IPS DF 6.9 (cell line): ENCODE measurements around the gene XPR1.

ENCODE experiments used
- DNase-seq: peaks from one replicate; pipeline ENCODE4 v3.0.0-alpha.2; 2013; ENCODE audit warnings: low read depth, low spot score
- H3K27ac ChIP-seq: one replicate; pipeline ENCODE4 v1.5.1; 2013; ENCODE audit warnings: low read length, control low read depth
- H3K27me3 ChIP-seq: 2 replicates; pipeline ENCODE4 v1.6.1; 2013; ENCODE audit warnings: mild to moderate bottlenecking, low read length; ENCODE audit not compliant: control insufficient read depth, insufficient read depth
- H3K36me3 ChIP-seq: 2 replicates; pipeline ENCODE4 v1.6.1; 2013; ENCODE audit warnings: low read length; ENCODE audit not compliant: control insufficient read depth, insufficient read depth
- H3K4me1 ChIP-seq: 2 replicates; pipeline ENCODE4 v1.6.1; 2013; ENCODE audit warnings: low read length; ENCODE audit not compliant: control insufficient read depth, insufficient read depth
- H3K4me3 ChIP-seq: 2 replicates; pipeline ENCODE4 v1.5.1; 2013; ENCODE audit warnings: mild to moderate bottlenecking, low read length
- H3K9me3 ChIP-seq: 2 replicates; pipeline ENCODE4 v1.6.1; 2013; ENCODE audit warnings: low read length, inconsistent platforms; ENCODE audit not compliant: control insufficient read depth, insufficient read depth
- WGBS: extraction: QIAGEN DNeasy Blood & Tissue Kit; methylation state at CpG from one replicate; pipeline ENCODE4 v1.1.7; 2013; ENCODE audit warnings: mixed read lengths, missing lambda C conversion rate; ENCODE audit not compliant: insufficient read length, insufficient coverage; 5-methylcytosine and 5-hydroxymethylcytosine counted together

XPR1 gene

DNA sequence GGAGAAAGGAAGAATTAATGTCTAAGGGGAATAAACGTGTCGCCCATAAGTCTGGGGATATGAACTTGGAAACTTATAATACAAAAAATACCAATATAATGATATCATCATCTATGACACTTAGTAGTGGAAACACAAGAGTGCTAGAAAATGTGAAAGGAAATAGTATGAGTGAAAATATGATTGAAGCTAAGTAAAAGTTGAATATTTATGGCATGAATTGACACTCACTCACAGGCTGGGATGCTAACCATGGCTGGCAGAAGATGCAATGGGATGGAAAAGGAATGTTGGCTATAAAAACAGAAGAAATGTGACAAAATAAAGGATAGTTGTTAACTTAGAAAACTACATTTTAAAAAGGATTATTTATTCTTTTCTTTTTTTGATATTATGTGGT, 120.1 kb downstream of the XPR1 start:
- Histone ChIP-seq H3K27me3 (no peaks in the 10 kb centered on the region), H3K27ac (no peak overlapping the region), H3K9me3 (no peaks in the 10 kb centered on the region), H3K36me3 (no peaks in the 10 kb centered on the region), H3K4me1 (no peaks in the 10 kb centered on the region), H3K4me3 (no peak overlapping the region)
- DNase-seq = no peak
- no CpG with 5 or more reads among the region's 2 CpGs for WGBS

DNA sequence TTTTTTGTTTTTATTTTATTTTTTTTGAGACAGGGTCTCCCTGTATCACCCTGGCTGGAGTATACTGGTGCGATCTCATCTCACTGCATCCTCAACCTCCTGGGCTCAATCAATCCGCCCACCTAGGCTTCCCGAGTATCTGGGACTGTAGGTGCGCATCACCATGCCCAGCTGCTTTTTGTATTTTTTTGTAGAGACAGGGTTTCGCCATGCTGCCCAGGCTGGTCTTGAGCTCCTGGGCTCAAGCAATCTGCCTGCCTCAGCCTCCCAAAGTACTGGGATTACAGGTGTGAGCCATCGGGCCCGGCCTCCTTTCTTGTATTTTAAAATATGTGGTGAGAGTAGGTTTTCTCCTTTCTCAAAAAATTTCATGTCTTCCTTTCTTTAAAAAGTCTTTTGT, 122.6 kb downstream of the XPR1 start:
- WGBS = no CpG with 5 or more reads among the region's 7 CpGs
- Histone ChIP-seq H3K4me3 (no peak overlapping the region), H3K36me3 (no peaks in the 10 kb centered on the region), H3K27me3 (no peaks in the 10 kb centered on the region), H3K27ac (no peak overlapping the region), H3K4me1 (no peaks in the 10 kb centered on the region), H3K9me3 (no peaks in the 10 kb centered on the region)
- no peak for DNase-seq

DNA sequence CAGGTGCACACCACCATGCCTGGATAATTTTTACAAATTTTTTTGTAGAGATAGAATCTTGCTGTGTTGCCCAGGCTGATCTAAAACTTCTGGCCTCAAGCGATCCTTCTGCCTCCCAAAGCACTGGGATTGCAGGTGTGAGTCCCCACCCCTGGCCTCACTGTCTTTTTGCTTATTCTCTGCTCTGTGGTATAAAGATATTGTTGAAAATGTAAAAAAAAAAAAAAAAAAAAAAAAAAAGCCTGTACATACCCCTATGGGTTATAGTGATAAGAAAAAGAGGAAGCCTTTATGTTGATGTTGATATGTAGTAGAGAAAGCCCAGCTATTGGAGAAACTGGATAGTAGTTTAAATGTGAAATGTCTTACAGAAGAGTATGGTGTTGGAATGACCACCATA, 125.8 kb downstream of the XPR1 start:
- DNase-seq = no peak
- no peak overlapping the region for H3K4me3 ChIP-seq
- no CpG with 5 or more reads among the region's 1 CpG for WGBS
- no peak overlapping the region for H3K27ac ChIP-seq
- no peaks in the 10 kb centered on the region for H3K4me1 ChIP-seq
- H3K9me3 ChIP-seq = no peaks in the 10 kb centered on the region
- no peaks in the 10 kb centered on the region for H3K27me3 ChIP-seq
- H3K36me3 ChIP-seq = no peaks in the 10 kb centered on the region

DNA sequence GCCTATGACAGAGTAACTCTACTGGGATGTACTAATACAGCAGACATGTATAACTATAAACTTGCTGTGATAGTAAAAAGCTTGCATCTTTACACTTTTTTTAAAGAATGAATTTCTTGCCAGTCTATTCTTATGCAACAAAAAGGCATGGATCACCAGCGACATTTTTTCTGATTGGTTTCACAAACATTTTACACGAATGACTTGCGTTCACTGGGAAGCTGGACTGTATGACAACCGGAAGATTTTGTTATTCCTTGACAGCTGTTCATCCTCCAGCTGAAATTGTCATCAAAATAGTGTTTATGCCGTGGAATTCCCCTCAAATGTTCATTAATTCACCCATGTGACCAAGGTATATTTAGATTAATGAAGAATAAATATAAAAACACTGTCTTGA, 131.0 kb downstream of the XPR1 start:
- no peaks in the 10 kb centered on the region for H3K9me3 ChIP-seq

GRCh38 chr1:180765151-180765550, 133.3 kb downstream of the XPR1 start:
- Histone ChIP-seq H3K27ac (no peak overlapping the region), H3K36me3 (no peaks in the 10 kb centered on the region), H3K27me3 (no peaks in the 10 kb centered on the region), H3K4me3 (no peak overlapping the region), H3K4me1 (no peaks in the 10 kb centered on the region), H3K9me3 (no peaks in the 10 kb centered on the region)
- WGBS = no CpG with 5 or more reads among the region's 2 CpGs
- DNase-seq = no peak

More for the DNA sequence above, 131.0 kb downstream of the XPR1 start:
- H3K27me3 ChIP-seq = no peaks in the 10 kb centered on the region
- DNase-seq = no peak
- WGBS = no CpG with 5 or more reads among the region's 5 CpGs
- no peak overlapping the region for H3K27ac ChIP-seq
- no peak overlapping the region for H3K4me3 ChIP-seq
- H3K4me1 ChIP-seq = no peaks in the 10 kb centered on the region
- no peaks in the 10 kb centered on the region for H3K36me3 ChIP-seq

GRCh38 chr1:180769889-180770288, 138.1 kb downstream of the XPR1 start:
- Histone ChIP-seq H3K9me3 (no peaks in the 10 kb centered on the region), H3K27ac (no peak overlapping the region), H3K36me3 (no peaks in the 10 kb centered on the region), H3K27me3 (no peaks in the 10 kb centered on the region), H3K4me3 (no peak overlapping the region), H3K4me1 (no peaks in the 10 kb centered on the region)
- DNase-seq = no peak

DNA sequence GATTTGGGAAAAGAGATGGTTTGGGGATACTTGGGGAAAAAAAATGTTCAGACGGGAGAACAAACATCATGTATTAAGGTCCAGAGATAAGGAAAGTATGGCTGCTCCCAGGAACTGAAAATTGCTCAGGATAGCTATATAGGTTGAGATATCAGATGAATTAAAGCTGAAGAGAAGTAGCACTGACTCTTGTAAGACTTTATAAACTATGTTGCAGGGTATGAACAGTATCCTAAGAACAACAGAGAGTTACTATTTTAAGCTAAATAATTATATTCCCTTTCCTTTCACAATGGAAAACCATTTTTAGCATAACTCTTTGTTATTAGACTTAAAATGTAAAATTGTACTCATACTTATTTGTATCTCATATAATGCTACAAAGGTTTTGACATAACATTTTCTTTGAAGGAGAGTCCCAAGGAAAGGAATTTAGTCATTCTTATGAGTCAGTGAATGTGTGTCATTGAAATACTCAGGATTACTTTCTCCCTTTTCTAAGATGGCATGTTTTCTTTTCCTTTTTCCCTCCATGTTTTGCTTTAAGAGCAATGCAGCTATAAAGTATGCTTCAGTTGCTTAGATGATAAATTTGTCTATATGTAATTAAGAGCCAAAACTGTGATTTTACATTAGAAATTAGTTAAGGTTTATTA, 141.5 kb downstream of the XPR1 start:
- Histone ChIP-seq H3K27me3 (no peaks in the 10 kb centered on the region), H3K9me3 (no peaks in the 10 kb centered on the region), H3K27ac (no peak overlapping the region), H3K36me3 (no peaks in the 10 kb centered on the region), H3K4me1 (no peaks in the 10 kb centered on the region), H3K4me3 (no peak overlapping the region)
- no peak for DNase-seq
- 100% methylated on average over 1 of the region's 1 CpG for WGBS

DNA sequence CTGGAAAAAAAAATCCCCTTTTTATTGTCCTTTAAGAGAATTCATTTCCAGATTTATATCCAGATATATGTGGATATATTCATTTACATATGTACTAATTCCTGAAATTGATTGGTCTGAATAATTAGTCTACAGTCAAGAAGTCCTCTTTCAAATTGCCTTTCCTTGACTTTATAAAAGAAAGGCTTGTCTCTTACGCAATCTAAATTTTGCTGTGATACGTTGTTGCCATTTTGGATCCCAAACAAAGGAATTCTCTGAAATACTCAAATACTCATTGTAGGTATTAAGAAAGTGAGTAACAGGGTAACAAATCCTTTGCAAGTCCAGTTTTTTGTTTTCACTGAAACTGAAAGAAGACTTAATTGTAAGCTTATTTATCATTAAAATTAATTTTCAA, 144.0 kb downstream of the XPR1 start:
- no peak overlapping the region for H3K4me3 ChIP-seq
- DNase-seq = no peak
- H3K9me3 ChIP-seq = no peaks in the 10 kb centered on the region
- WGBS = no CpG with 5 or more reads among the region's 2 CpGs
- no peak overlapping the region for H3K27ac ChIP-seq
- no peaks in the 10 kb centered on the region for H3K36me3 ChIP-seq
- no peaks in the 10 kb centered on the region for H3K27me3 ChIP-seq
- H3K4me1 ChIP-seq = no peaks in the 10 kb centered on the region

- H3K9me3 ChIP-seq = no peaks in the 10 kb centered on the region
- no peaks in the 10 kb centered on the region for H3K27me3 ChIP-seq
- no peaks in the 10 kb centered on the region for H3K4me1 ChIP-seq
- no peaks in the 10 kb centered on the region for H3K36me3 ChIP-seq
- no CpG with 5 or more reads among the region's 4 CpGs for WGBS
- H3K27ac ChIP-seq = no peak overlapping the region
- DNase-seq = no peak
- H3K4me3 ChIP-seq = no peak overlapping the region
Observed at GRCh38 chr1:180777072-180777689, 145.4 kb downstream of the XPR1 start.

- Histone ChIP-seq H3K36me3 (no peaks in the 10 kb centered on the region), H3K4me1 (no peaks in the 10 kb centered on the region), H3K27me3 (no peaks in the 10 kb centered on the region), H3K9me3 (no peaks in the 10 kb centered on the region), H3K27ac (no peak overlapping the region), H3K4me3 (no peak overlapping the region)
- no peak for DNase-seq
- no CpG with 5 or more reads among the region's 1 CpG for WGBS
Observed at GRCh38 chr1:180778782-180779398, 147.1 kb downstream of the XPR1 start.

DNA sequence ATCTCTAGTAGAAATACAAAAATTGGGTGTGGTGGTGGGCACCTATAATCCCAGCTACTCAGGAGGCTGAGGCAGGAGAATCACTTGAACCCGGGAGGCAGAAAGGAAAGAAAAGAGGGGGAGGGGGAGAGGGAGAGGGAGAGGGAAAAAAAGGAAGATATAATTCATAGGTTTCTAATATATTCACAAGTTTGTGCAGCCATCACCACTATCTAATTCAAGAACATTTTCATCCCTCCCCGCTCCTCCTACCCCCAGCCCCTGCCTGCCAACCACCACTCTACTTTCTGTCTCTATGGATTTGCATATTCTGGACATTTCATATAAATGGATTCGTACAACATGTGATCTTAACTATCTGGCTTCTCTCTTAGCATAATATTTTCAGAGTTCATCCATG, 147.8 kb downstream of the XPR1 start:
- no peaks in the 10 kb centered on the region for H3K4me1 ChIP-seq
- no peaks in the 10 kb centered on the region for H3K9me3 ChIP-seq
- no peak overlapping the region for H3K4me3 ChIP-seq
- no CpG with 5 or more reads among the region's 3 CpGs for WGBS
- DNase-seq = no peak
- H3K27ac ChIP-seq = no peak overlapping the region
- no peaks in the 10 kb centered on the region for H3K36me3 ChIP-seq
- no peaks in the 10 kb centered on the region for H3K27me3 ChIP-seq
